ENCODE results near the gene ARL6IP6.
"Not testable (repeated sequence)": the region's sequence is repeated elsewhere in the genome, so short reads cannot be mapped to it uniquely, and the experiment has no call there.

Gene ARL6IP6

DNA sequence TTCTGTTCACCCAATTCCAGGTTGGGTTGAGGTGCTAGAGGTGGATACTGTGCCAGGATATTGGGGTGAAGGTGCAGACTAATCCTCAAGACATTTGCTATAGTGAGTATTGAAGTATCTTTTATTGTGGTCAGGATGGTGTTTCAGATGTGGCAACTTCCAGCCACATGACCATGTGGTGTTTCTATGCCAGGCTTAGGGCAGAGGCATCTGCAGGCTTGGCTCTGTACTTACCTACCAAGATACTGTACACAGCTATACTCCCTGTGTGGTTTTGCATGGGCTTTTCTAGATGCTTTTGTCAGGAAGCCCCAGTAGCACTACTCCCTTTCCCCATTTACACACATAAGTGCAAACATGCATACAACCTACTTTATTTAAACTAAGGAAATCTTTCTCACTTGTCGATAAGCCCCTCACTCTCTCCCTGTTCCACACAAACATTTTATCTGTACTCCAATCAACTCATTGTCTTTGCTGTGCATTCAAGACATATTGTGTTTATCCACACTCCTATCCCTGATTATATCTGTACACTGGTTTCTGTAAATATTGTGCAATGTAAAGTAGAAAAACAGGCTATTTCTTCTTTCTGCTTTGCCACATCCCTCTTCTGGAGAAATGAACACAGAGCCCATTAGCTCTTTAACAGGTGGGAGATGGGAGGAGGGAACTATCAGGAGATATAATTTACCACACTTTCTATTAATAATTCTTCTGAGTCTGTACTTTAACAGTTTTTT is 12.3 kb downstream of the ARL6IP6 start:
- Mint-ChIP-seq H3K36me3 (ENCODE audit: low read depth) (peaks cover 15% of the 10 kb centered on the region), H3K4me3 (no peak overlapping the region), H3K4me1 (peaks cover 9% of the 10 kb centered on the region), H3K9me3 (no peaks in the 10 kb centered on the region), H3K27me3 (ENCODE audit: low read depth) (no peaks in the 10 kb centered on the region), H3K27ac (no peak overlapping the region)
- TF ChIP-seq, protein P1, sequence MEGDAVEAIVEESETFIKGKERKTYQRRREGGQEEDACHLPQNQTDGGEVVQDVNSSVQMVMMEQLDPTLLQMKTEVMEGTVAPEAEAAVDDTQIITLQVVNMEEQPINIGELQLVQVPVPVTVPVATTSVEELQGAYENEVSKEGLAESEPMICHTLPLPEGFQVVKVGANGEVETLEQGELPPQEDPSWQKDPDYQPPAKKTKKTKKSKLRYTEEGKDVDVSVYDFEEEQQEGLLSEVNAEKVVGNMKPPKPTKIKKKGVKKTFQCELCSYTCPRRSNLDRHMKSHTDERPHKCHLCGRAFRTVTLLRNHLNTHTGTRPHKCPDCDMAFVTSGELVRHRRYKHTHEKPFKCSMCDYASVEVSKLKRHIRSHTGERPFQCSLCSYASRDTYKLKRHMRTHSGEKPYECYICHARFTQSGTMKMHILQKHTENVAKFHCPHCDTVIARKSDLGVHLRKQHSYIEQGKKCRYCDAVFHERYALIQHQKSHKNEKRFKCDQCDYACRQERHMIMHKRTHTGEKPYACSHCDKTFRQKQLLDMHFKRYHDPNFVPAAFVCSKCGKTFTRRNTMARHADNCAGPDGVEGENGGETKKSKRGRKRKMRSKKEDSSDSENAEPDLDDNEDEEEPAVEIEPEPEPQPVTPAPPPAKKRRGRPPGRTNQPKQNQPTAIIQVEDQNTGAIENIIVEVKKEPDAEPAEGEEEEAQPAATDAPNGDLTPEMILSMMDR (IDR thresholded peaks at IDR 0.05; ENCODE audit: unreplicated experiment in 3 of 3): no peak

DNA sequence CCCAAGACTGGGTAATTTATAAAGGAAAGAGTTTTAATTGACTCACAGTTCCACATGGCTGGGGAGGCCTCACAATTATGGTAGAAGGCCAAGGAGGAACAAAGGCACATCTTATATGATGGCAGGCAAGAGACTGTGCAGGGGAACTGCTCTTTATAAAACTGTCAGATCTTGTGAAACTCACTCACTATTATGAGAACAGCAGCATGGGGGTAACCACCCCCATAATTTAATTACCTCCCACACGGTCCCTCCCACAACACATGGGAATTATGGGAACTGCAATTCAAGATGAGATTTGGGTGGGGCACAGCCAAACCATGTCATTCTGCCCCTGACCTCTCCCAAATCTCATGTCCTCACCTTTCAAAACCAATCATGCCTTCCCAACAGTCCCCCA is 19.1 kb downstream of the ARL6IP6 start:
- peaks cover 59% of the 10 kb centered on the region for H3K36me3 Mint-ChIP-seq (ENCODE audit: low read depth)
- H3K9me3 Mint-ChIP-seq; H3K4me1 Mint-ChIP-seq; H3K4me3 Mint-ChIP-seq; H3K27ac Mint-ChIP-seq; H3K27me3 Mint-ChIP-seq (ENCODE audit: low read depth): not testable (repeated sequence)

DNA sequence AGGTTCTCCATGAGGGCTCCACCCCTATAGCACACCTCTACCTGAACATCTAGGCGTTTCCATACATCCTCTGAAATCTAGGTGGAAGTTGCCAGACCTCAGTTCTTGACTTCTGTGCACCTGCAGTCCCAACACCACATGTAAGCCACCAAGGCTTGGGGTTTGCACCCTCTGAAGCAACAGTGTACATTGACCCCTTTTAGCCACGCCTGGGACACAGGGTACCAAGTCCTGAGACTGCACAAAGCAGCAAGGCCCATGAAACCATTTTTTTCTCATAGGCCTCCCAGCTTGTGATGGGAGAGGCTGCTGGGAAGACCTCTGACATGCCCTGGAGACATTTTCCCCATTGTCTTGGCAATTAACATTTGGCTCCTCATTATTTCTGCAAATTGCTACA is 20.0 kb downstream of the ARL6IP6 start:
- Mint-ChIP-seq H3K36me3 (ENCODE audit: low read depth) (peaks cover 60% of the 10 kb centered on the region), H3K9me3 (peaks cover 6% of the 10 kb centered on the region), H3K4me3 (no peak overlapping the region), H3K27me3 (ENCODE audit: low read depth) (no peaks in the 10 kb centered on the region), H3K4me1 (peaks cover 4% of the 10 kb centered on the region), H3K27ac (no peak overlapping the region)
- TF ChIP-seq, protein P1 (IDR thresholded peaks at IDR 0.05; ENCODE audit: unreplicated experiment in 3 of 3): no peak

DNA sequence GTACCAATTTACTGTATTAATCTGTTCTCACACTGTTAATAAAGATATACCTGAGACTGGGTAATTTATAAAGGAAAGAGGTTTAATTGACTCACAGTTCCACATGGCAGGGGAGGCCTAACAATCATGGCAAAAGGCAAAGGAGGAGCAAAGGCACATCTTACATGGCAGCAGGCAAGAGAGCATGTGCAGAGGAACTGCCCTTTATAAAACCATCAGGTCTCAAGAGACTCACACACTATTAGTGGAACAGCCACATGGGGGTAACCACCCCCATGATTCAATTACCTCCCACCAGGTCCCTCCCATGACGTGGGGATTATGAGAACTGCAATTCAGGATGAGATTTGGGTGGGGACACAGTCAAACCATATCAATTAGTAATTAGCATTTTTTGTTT is 21.3 kb downstream of the ARL6IP6 start:
- H3K27ac Mint-ChIP-seq; H3K4me3 Mint-ChIP-seq; H3K27me3 Mint-ChIP-seq (ENCODE audit: low read depth); H3K4me1 Mint-ChIP-seq; H3K9me3 Mint-ChIP-seq: not testable (repeated sequence)
- peaks cover 61% of the 10 kb centered on the region for H3K36me3 Mint-ChIP-seq (ENCODE audit: low read depth)

DNA sequence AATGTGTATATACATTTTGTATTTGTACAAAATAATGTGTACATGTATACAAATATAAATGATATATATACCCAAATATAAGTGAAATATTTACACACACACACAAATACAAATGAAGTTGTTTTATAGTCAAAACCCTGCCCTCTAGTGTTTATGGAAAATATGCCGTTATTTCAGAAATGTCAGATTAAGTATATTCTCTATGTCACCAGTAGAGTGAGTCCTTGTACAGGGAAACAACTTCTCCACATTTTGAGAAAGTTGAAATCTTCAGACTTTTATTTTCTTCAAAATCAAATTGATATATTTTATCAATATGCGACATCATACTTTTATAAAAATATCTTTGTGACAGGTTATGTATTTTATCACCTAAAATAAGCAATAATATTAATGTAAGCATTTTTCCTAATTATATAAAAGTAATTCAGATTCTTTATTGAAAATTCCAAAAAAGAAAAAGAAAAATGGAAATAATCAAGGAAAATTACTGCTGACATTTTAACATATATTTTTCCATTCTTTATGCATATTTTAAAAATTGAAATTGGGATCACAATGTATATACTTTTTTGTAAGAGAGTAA is 22.4 kb downstream of the ARL6IP6 start:
- Mint-ChIP-seq H3K27ac (no peak overlapping the region), H3K36me3 (ENCODE audit: low read depth) (peaks cover 61% of the 10 kb centered on the region), H3K4me1 (no peaks in the 10 kb centered on the region), H3K27me3 (ENCODE audit: low read depth) (no peaks in the 10 kb centered on the region), H3K4me3 (no peak overlapping the region), H3K9me3 (peaks cover 6% of the 10 kb centered on the region)
- TF ChIP-seq, protein P1 (IDR thresholded peaks at IDR 0.05; ENCODE audit: unreplicated experiment in 3 of 3): peak; percentile 65 to 91 (median 73)

DNA sequence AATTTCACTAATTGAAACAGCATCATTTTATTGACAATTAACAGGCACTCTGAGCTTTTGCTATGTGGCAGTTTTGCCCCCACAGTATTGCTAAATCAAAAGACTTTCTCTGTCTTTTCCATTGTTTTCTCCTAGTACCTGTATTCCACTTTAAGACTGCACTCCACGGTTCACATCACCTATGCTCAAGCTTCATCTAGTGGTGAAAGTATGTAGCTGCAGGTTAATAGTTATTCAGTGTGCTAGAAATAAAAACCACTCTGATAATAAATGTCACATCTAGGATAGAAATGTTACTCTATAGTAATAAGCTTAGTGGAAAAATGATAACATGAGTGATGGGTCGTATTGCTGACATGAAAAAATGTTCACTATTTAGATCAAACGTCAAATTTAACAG is 24.6 kb downstream of the ARL6IP6 start:
- H3K27me3 Mint-ChIP-seq (ENCODE audit: low read depth): no peaks in the 10 kb centered on the region
- peaks cover 52% of the 10 kb centered on the region for H3K36me3 Mint-ChIP-seq (ENCODE audit: low read depth)
- no peak overlapping the region for H3K4me3 Mint-ChIP-seq
- no peaks in the 10 kb centered on the region for H3K4me1 Mint-ChIP-seq
- no peak overlapping the region for H3K27ac Mint-ChIP-seq
- TF ChIP-seq, protein P1 (IDR thresholded peaks at IDR 0.05; ENCODE audit: unreplicated experiment in 3 of 3): peak; percentile 42 to 50 (median 45)
- H3K9me3 Mint-ChIP-seq: peaks cover 6% of the 10 kb centered on the region

DNA sequence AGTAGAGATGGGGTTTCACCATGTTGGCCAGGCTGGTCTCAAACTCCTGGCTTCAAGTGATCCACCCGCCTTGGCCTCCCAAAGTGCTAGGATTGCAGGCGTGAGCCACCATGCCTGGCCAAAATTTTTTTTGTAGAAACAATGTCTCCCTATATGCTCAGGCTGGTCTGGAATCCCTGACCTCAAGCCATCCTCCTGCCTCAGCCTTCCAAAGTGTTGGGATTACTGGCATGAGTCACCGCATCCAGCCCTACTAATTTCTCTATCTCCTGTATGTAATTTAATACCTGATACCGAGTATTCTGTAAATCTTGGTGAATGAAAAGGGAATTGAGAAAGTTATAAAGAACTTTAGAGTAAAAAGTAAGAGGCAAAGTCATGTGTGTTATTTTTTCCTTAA is 29.3 kb downstream of the ARL6IP6 start:
- H3K36me3 Mint-ChIP-seq (ENCODE audit: low read depth): peaks cover 61% of the 10 kb centered on the region
- H3K4me1 Mint-ChIP-seq; H3K4me3 Mint-ChIP-seq; H3K9me3 Mint-ChIP-seq; H3K27ac Mint-ChIP-seq; H3K27me3 Mint-ChIP-seq (ENCODE audit: low read depth): not testable (repeated sequence)
